Measurements from ENCODE around the gene FZD8.

The FZD8 gene

DNA sequence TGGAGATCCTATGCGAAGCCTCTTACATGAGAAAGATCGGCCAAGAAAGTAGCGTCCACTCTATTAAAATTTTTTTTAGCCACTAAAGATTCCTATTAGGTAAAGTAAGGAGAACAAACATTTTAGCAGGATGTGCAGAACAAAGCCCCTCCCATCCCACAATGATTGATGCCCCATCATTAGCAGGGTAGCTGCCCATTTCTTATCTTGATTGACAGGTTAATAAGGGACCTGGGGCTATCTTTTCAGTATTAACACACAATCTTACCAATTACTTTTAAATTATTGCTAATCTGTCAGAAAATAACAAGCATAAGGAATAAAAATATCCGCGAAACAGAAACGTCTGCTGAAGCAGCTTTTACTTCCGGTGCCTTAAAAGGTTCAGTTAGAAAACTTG, 5.1 kb downstream of the FZD8 start:
- H3K36me3 Mint-ChIP-seq (ENCODE audit: low read depth), result no peaks in the 10 kb centered on the region
- TF ChIP-seq, protein P1, sequence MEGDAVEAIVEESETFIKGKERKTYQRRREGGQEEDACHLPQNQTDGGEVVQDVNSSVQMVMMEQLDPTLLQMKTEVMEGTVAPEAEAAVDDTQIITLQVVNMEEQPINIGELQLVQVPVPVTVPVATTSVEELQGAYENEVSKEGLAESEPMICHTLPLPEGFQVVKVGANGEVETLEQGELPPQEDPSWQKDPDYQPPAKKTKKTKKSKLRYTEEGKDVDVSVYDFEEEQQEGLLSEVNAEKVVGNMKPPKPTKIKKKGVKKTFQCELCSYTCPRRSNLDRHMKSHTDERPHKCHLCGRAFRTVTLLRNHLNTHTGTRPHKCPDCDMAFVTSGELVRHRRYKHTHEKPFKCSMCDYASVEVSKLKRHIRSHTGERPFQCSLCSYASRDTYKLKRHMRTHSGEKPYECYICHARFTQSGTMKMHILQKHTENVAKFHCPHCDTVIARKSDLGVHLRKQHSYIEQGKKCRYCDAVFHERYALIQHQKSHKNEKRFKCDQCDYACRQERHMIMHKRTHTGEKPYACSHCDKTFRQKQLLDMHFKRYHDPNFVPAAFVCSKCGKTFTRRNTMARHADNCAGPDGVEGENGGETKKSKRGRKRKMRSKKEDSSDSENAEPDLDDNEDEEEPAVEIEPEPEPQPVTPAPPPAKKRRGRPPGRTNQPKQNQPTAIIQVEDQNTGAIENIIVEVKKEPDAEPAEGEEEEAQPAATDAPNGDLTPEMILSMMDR (IDR thresholded peaks at IDR 0.05), result no peak
- peak; percentile 10 for DNase-seq
- H3K4me1 Mint-ChIP-seq, result peaks cover 43% of the 10 kb centered on the region
- H3K9me3 Mint-ChIP-seq, result no peaks in the 10 kb centered on the region
- peak overlapping the region; percentile 74 for H3K4me3 Mint-ChIP-seq
- H3K27ac Mint-ChIP-seq, result no peak overlapping the region
- H3K27me3 Mint-ChIP-seq (ENCODE audit: low read depth, poor library complexity), result peaks cover 26% of the 10 kb centered on the region

DNA sequence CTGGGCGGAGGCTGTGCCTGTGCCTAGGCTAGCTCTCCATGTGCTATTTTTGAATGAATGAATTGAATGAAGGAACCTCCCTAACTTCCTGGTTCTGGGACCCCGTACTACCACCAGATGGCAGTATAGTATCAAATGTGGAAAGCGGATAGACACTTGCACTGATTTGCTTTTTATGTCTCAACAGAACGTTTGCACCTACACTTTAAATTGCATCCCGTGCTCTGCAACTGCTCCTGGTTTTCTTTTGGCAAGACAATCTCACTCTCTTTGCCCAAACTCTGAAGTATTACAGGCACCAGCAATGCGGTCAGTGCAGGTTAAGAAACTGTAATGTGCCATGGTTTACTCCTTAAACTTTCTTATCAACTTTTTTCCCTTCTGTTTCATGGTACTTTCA, 6.5 kb downstream of the FZD8 start:
- Mint-ChIP-seq H3K27ac (no peak overlapping the region), H3K4me1 (peaks cover 43% of the 10 kb centered on the region), H3K9me3 (no peaks in the 10 kb centered on the region), H3K36me3 (ENCODE audit: low read depth) (no peaks in the 10 kb centered on the region), H3K4me3 (no peak overlapping the region), H3K27me3 (ENCODE audit: low read depth, poor library complexity) (peaks cover 26% of the 10 kb centered on the region)
- TF ChIP-seq, protein P1 (IDR thresholded peaks at IDR 0.05), result peak; percentile 92
- peak; percentile 60 for DNase-seq

DNA sequence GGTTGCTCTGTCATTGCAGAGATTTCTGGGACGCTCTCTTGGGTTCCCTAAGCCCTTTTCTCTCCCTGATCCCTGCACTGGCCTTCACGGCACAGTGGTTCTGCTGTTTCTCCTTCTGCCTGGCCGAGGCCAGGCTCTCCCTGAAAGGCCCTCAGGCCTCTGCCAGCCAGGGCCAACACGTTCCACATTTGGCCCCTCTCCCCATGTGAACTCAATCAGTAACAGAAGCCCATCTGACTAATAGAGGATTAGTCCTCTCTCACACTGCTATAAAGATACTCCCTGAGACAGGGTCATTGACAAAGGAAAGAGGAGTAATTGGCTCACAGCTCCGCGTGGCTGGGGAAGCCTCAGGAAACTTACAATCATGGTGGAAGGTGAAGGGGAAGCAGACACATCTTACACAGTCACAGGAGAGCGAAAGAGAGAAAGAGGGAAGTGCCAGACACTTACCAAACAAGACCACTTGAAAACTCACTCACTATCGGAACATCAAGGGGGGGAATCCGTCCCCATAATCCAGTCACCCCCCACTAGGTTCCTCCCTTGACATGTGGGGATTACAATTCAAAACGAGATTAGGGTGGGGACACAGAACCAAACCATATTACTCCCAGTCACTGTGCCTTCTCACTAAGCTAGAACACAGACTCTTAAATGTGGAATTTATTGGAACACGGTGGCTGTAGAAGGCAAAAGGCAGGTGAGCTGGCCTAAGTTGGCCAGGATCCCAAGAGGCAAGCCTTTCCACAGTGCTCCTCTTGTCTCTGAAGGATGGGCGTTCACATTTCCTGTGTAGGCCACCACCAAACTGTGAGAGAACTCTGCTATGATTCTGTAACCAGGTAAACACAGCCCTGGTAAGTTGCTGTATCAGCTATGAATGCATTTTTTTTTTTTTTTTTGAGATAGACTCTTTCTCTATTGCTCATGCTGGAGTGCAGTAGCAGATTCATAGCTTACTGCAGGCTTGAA, 8.8 kb downstream of the FZD8 start:
- H3K9me3 Mint-ChIP-seq, result no peaks in the 10 kb centered on the region
- H3K4me3 Mint-ChIP-seq, result no peak overlapping the region
- peaks cover 20% of the 10 kb centered on the region for H3K27me3 Mint-ChIP-seq (ENCODE audit: low read depth, poor library complexity)
- TF ChIP-seq, protein P1 (IDR thresholded peaks at IDR 0.05), result no peak
- no peaks in the 10 kb centered on the region for H3K36me3 Mint-ChIP-seq (ENCODE audit: low read depth)
- H3K27ac Mint-ChIP-seq, result peak overlapping the region; percentile 30
- no peak for DNase-seq
- peaks cover 36% of the 10 kb centered on the region for H3K4me1 Mint-ChIP-seq

DNA sequence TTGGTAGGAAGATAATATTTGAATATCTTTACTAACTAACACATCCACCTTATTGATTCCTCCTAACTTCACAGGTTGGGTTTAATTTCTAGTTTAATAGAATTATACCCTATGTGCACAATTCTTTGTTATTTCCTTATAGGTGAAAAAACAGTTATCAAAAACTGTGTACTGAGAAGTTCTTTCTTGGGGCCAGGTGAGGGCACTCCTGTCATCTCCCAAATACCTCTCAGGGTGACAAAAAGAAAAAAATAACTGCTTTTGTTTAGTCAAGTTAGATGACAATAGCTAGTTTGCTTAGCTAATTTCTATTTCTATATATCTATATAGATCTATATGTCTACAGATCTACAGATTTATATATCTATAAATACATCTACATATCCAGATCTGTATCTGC, 10.1 kb downstream of the FZD8 start:
- Mint-ChIP-seq H3K4me1 (peaks cover 24% of the 10 kb centered on the region), H3K4me3 (no peak overlapping the region), H3K27ac (no peak overlapping the region), H3K36me3 (ENCODE audit: low read depth) (no peaks in the 10 kb centered on the region), H3K27me3 (ENCODE audit: low read depth, poor library complexity) (peaks cover 9% of the 10 kb centered on the region), H3K9me3 (no peaks in the 10 kb centered on the region)
- TF ChIP-seq, protein P1 (IDR thresholded peaks at IDR 0.05), result no peak
- no peak for DNase-seq

DNA sequence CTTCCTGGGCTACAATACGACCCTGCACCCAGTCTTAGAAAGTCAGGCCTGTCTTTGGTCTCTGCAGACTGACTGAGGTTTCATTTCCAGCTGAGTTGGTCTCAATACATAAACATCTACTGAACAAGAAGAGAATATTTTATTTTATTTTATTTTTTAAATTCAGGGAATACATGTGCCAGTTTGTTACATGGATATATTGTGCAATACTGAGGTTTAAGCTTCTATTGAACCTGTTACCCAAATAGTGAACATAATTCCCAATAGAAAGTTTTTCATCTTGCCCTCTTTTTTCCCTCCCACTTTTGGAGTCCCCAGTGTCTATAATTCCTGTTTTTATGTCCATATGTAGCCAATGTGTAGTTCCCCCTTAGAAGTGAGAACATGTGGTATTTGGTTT, 10.7 kb downstream of the FZD8 start:
- Mint-ChIP-seq H3K4me3 (no peak overlapping the region), H3K36me3 (ENCODE audit: low read depth) (no peaks in the 10 kb centered on the region), H3K27me3 (ENCODE audit: low read depth, poor library complexity) (peaks cover 5% of the 10 kb centered on the region), H3K4me1 (peaks cover 17% of the 10 kb centered on the region), H3K9me3 (no peaks in the 10 kb centered on the region), H3K27ac (no peak overlapping the region)
- no peak for DNase-seq
- TF ChIP-seq, protein P1 (IDR thresholded peaks at IDR 0.05), result no peak
